Activated naive CD8-positive, alpha-beta T cell (primary cell): Measurements from ENCODE around the gene HPX.
"Not testable (repeated sequence)": the region's sequence is repeated elsewhere in the genome, so short reads cannot be mapped to it uniquely, and the experiment has no call there.

ENCODE experiments used
- H3K27ac Mint-ChIP-seq: one replicate; pipeline ENCODE4 v1.8.0; 2021; ENCODE audit warnings: mixed read lengths
- H3K27me3 Mint-ChIP-seq: one replicate; pipeline ENCODE4 v1.8.0; 2021; ENCODE audit warnings: mixed read lengths
- H3K36me3 Mint-ChIP-seq: one replicate; pipeline ENCODE4 v1.8.0; 2021; ENCODE audit warnings: mixed read lengths
- H3K4me1 Mint-ChIP-seq: one replicate; pipeline ENCODE4 v1.8.0; 2021; ENCODE audit warnings: low read depth, mixed read lengths
- H3K4me3 Mint-ChIP-seq: one replicate; pipeline ENCODE4 v1.8.0; 2021; ENCODE audit warnings: mild to moderate bottlenecking, mixed read lengths
- H3K9me3 Mint-ChIP-seq: one replicate; pipeline ENCODE4 v1.8.0; 2021; ENCODE audit warnings: low read depth, mixed read lengths

The HPX gene

DNA sequence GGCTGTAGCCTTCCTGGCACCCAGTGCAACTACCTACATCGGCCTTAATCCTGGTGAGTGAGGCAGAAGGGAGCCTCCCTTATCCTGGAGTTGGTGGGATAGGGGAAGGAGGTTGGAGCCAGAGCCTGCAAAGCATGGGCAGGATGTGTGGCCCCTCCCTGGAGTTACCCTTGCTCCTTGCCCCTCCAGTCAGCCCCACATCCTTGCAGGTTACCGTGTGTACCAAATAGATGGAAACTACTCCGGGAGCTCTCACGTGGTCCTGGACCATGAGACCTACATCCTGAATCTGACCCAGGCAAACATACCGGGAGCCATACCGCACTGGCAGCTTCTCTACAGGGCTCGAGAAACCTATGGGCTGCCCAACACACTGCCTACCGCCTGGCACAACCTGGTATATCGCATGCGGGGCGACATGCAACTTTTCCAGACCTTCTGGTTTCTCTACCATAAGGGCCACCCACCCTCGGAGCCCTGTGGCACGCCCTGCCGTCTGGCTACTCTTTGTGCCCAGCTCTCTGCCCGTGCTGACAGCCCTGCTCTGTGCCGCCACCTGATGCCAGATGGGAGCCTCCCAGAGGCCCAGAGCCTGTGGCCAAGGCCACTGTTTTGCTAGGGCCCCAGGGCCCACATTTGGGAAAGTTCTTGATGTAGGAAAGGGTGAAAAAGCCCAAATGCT is 46.7 kb downstream of the HPX start:
- Mint-ChIP-seq H3K27me3 (no peaks in the 10 kb centered on the region), H3K4me1 (peaks cover 71% of the 10 kb centered on the region), H3K36me3 (peaks cover 15% of the 10 kb centered on the region), H3K4me3 (no peak overlapping the region), H3K9me3 (no peaks in the 10 kb centered on the region), H3K27ac (peak overlapping the region; percentile 70)

DNA sequence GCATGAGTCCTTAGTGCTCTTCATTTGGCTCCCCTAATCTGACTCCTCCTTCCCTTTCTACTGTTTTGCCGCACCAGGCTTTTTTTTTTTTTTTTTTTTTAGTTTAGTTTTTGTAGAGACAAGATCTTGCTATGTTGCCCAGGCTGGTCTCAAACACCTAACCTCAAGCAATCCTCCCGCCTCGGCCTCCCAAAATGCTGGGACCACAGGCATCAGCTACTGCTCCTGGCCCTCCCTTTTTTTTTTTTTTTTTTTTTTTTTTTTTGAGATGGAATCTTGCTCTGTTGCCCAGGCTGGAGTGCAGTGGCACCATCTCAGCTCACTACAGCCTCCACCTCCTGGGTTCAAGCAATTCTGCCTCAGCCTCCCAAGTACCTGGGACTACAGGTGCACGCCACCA is 48.5 kb downstream of the HPX start:
- peaks cover 63% of the 10 kb centered on the region for H3K4me1 Mint-ChIP-seq
- H3K27me3 Mint-ChIP-seq, H3K36me3 Mint-ChIP-seq, H3K9me3 Mint-ChIP-seq: not testable (repeated sequence)
- H3K4me3 Mint-ChIP-seq = peak overlapping the region; percentile 75
- H3K27ac Mint-ChIP-seq = peak overlapping the region; percentile 64

- Mint-ChIP-seq H3K27ac (peak overlapping the region; percentile 70), H3K4me1 (peaks cover 63% of the 10 kb centered on the region), H3K4me3 (peak overlapping the region; percentile 87), H3K36me3 (peaks cover 6% of the 10 kb centered on the region), H3K27me3 (no peaks in the 10 kb centered on the region), H3K9me3 (no peaks in the 10 kb centered on the region)
These were observed 49.2 kb downstream of the HPX start for GRCh38 chr11:6391537-6392134.

GRCh38 chr11:6390718-6391469 is 49.9 kb downstream of the HPX start:
- Mint-ChIP-seq H3K27ac (peak overlapping the region; percentile 70), H3K4me3 (peak overlapping the region; percentile 87), H3K4me1 (peaks cover 56% of the 10 kb centered on the region), H3K36me3 (peaks cover 3% of the 10 kb centered on the region), H3K27me3 (no peaks in the 10 kb centered on the region), H3K9me3 (no peaks in the 10 kb centered on the region)

- Mint-ChIP-seq H3K4me1 (peaks cover 60% of the 10 kb centered on the region), H3K36me3 (peaks cover 3% of the 10 kb centered on the region)
These were observed 50.7 kb downstream of the HPX start, which contains the start of gene SMPD1 for GRCh38 chr11:6389905-6390717. Gene SMPD1 (plus strand): TSS chr11:6390474. CDS start chr11:6390599, 125 bp downstream.

GRCh38 chr11:6388748-6389147 is 52.0 kb downstream of the HPX start:
- Mint-ChIP-seq H3K36me3 (peaks cover 3% of the 10 kb centered on the region), H3K27ac (peak overlapping the region; percentile 58), H3K27me3 (no peaks in the 10 kb centered on the region), H3K4me1 (peaks cover 51% of the 10 kb centered on the region), H3K4me3 (no peak overlapping the region), H3K9me3 (no peaks in the 10 kb centered on the region)

More at GRCh38 chr11:6389905-6390717, 50.7 kb downstream of the HPX start, which contains the start of gene SMPD1:
- no peaks in the 10 kb centered on the region for H3K9me3 Mint-ChIP-seq
- peak within 1 kb of the TSS; percentile 98 for H3K27ac Mint-ChIP-seq
- peak within 1 kb of the TSS; percentile 87 for H3K4me3 Mint-ChIP-seq
- no peaks in the 10 kb centered on the region for H3K27me3 Mint-ChIP-seq

DNA sequence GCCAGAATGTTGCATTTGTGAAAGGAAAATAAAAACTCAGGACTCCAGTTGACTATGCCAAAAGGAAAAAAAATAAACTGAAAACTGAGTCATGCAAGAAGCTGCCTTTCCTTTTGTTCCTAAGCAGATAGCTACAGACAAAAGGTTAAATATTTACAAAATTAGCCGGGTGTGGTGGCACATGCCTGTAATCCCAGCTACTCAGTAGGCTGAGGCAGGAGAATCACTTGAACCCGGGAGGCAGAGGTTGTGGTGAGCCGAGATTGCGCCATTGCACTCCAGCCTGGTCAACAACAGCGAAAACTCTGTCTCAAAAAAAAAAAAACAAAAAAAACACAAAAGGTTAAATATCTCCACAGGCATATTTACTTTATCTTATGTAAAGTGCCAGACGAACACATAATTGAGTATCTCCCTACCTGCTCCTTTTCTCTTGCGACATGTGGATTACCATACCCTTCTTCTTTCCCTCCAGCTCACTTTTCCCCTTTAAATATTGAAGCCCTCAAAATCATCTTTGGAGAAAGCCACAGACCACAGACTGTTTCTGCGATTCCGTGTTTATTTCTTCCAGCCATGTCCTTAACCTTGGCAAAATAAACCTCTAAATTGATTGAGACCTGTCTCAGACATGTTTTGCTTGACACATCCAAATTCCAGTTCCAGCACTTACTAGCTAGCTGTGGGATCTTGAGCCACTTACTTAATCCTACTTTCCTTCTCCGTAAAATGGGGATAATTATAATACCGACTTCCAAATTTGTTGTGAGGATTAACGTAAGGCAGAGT is 52.8 kb downstream of the HPX start:
- peak overlapping the region; percentile 58 for H3K27ac Mint-ChIP-seq
- H3K9me3 Mint-ChIP-seq = no peaks in the 10 kb centered on the region
- H3K36me3 Mint-ChIP-seq = peaks cover 3% of the 10 kb centered on the region
- no peak overlapping the region for H3K4me3 Mint-ChIP-seq
- H3K4me1 Mint-ChIP-seq = peaks cover 43% of the 10 kb centered on the region
- H3K27me3 Mint-ChIP-seq = no peaks in the 10 kb centered on the region

GRCh38 chr11:6385046-6385777 is 55.6 kb downstream of the HPX start:
- Mint-ChIP-seq H3K27me3 (no peaks in the 10 kb centered on the region), H3K9me3 (no peaks in the 10 kb centered on the region), H3K4me1 (peaks cover 24% of the 10 kb centered on the region), H3K36me3 (no peaks in the 10 kb centered on the region), H3K27ac (no peak overlapping the region), H3K4me3 (no peak overlapping the region)
